ENCODE measurements around the gene TMEM238. TPM values are rescaled to one million over a fixed set of nuclear protein-coding genes. Genes with fewer than 3 reads are reported as not detected.

Gene TMEM238
- not detected for total RNA-seq

GRCh38 chr19:55384131-55384919 lies at the start of gene TMEM238:
TMEM238 (minus strand) TSS chr19:55384292; CDS start chr19:55384259, 33 bp downstream.

DNA sequence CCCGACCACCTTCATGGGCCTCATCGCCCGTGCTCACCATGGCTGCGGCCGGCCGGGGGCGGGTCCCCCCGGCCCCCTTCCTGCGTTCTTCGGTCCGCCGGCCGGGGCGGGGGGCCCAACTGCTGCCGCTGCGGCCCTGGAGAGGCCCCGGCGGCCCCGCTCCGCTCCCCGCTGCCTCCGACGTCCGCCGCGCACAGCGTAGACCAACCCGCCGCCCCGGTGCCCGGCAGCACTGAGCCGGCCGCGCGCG lies 23.4 kb upstream of the TMEM238 start, which contains the start of gene UBE2S:
TSS of gene UBE2S (minus strand) at position 239 of the 250 bp plus-strand sequence. CDS start at position 40, 199 bp downstream.

GRCh38 chr19:55385724-55386492 lies 1.8 kb upstream of the TMEM238 start, which contains the start of gene RPL28:
RPL28 (plus strand) TSS chr19:55385932; CDS start chr19:55386358, 426 bp downstream.

GRCh38 chr19:55376241-55376933 lies 7.7 kb downstream of the TMEM238 start, which contains the start of gene TMEM190:
TMEM190 (plus strand) TSS chr19:55376826; CDS start chr19:55376854, 28 bp downstream.

GRCh38 chr19:55370305-55370988 lies 13.6 kb downstream of the TMEM238 start, which contains the start of gene IL11:
IL11 (minus strand) TSS chr19:55370463; CDS start chr19:55370310, 153 bp downstream.

DNA sequence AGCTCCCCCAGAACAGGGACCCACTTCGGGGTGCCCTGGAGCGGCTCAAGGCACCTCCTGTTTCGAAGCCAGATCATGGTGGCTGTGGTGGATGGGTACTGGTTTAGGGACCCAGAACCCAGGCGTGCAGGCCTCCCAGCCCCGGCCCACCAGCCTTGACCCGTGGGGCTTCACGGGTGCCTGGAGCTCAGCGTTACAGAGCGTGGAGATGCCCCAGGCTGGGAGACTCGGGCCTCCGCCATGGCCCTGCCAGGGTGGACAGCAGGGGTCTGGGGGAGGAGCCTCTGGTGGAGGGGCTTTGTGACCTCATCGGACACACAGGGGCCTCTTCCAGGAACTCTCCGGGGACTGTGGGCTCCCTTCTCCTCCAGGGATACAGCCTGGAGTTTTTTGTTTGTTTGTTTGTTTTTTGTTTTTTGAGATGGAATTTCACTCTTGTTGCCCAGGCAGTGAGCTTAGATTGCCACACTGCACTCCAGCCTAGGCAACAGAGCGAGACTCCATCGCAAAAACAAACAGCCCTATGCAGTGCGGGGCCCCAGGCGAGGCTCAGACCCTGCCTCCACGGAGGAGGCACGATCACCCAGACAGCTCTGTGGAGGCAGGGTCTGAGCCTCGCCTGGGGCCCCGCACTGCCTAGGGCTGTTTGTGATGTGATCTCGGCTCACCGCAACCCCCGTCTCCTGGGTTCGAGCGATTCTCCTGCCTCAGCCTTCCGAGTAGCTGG lies 20.9 kb downstream of the TMEM238 start, which contains the start of gene GARIN5B:
TSS of gene GARIN5B (minus strand) at position 271 of the 727 bp plus-strand sequence. CDS start at position 77, 194 bp downstream.

GRCh38 chr19:55354698-55355212 lies 29.3 kb downstream of the TMEM238 start, which contains the start of gene COX6B2:
COX6B2 (minus strand) TSS chr19:55354719; CDS start chr19:55354521, 198 bp downstream.

DNA sequence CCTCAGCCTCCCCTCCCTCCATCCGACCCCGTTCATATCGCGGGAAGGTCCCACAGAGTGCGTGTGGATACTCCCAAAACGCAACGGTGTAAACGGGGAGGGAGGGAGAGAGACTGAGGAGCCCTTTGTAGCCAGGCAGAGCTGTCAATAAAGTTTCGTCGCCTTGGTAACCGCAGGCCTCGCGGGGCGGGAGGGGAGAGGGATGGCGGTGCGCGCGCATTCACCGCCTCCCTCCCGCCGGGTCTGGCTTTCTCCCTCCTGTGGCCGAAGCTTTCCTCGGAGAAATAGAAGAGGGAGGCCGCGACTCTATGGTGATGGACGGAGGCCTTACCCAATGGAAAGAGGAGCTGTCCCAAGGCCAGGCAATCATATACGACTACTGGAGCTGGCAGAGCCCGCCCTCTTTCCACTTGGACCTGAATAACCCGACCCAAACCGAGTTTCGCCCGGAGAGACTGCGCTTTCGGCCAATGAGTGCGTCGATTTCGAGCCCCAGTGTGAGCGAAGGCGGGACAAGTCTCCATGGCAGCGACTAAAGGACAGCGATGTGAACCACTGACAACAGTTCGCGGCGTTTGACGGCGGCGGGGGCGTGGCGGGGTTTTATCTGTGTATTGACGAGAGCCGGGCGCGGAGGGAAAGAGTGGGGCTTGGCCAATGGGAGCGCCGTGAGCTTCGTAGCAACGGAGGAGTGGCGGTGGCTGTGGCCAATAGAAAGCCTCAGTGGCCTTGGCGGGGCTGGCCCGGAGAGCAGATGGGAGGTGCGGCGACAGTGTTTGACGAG lies 44.8 kb downstream of the TMEM238 start, which contains the start of gene KMT5C:
TSS of gene KMT5C (plus strand) at position 772 of the 784 bp plus-strand sequence. CDS start 2,061 bp downstream, outside the sequence.

Other genes starting within 250 kb of the TMEM238 start
- gene TNNT1, start 235.1 kb downstream of the TMEM238 start, total RNA-seq: 0.94 TPM
- 0.94 TPM for gene TNNI3, start 226.6 kb downstream of the TMEM238 start, total RNA-seq
- 0.94 TPM for gene DNAAF3, start 217.7 kb downstream of the TMEM238 start, total RNA-seq
- gene SYT5, start 204.0 kb downstream of the TMEM238 start, total RNA-seq: 47.9 TPM
- not detected for gene PTPRH, start 174.8 kb downstream of the TMEM238 start, total RNA-seq
- 4.4 TPM for gene TMEM86B, start 155.5 kb downstream of the TMEM238 start, total RNA-seq
- gene PPP6R1, start 125.3 kb downstream of the TMEM238 start, total RNA-seq: 25.0 TPM
- 20.3 TPM for gene HSPBP1, start 104.2 kb downstream of the TMEM238 start, total RNA-seq
- gene BRSK1, start 100.3 kb downstream of the TMEM238 start, total RNA-seq: 82.9 TPM
- not detected for gene TMEM150B, start 59.0 kb downstream of the TMEM238 start, total RNA-seq
- 15.0 TPM for gene KMT5C, start 44.4 kb downstream of the TMEM238 start, total RNA-seq
- gene COX6B2, start 29.6 kb downstream of the TMEM238 start, total RNA-seq: not detected
- gene GARIN5B, start 21.0 kb downstream of the TMEM238 start, total RNA-seq: not detected
- not detected for gene IL11, start 13.8 kb downstream of the TMEM238 start, total RNA-seq
- not detected for gene TMEM190, start 7.5 kb downstream of the TMEM238 start, total RNA-seq
- 157 TPM for gene RPL28, start 1.6 kb upstream of the TMEM238 start, total RNA-seq
- 22.8 TPM for gene UBE2S, start 23.5 kb upstream of the TMEM238 start, total RNA-seq
- gene SHISA7, start 59.0 kb upstream of the TMEM238 start, total RNA-seq: 8.5 TPM
- gene ISOC2, start 77.3 kb upstream of the TMEM238 start, total RNA-seq: 13.1 TPM
- not detected for gene C19orf85, start 80.5 kb upstream of the TMEM238 start, total RNA-seq
- gene ZNF628, start 92.3 kb upstream of the TMEM238 start, total RNA-seq: 1.6 TPM
- 12.5 TPM for gene NAT14, start 100.9 kb upstream of the TMEM238 start, total RNA-seq
- gene SSC5D, start 104.1 kb upstream of the TMEM238 start, total RNA-seq: 0.63 TPM
- gene SBK2, start 152.8 kb upstream of the TMEM238 start, total RNA-seq: not detected
- gene SBK3, start 161.3 kb upstream of the TMEM238 start, total RNA-seq: not detected
- gene ZNF579, start 196.6 kb upstream of the TMEM238 start, total RNA-seq: 2.8 TPM
- gene FIZ1, start 215.2 kb upstream of the TMEM238 start, total RNA-seq: 3.8 TPM
- gene ZNF524, start 216.0 kb upstream of the TMEM238 start, total RNA-seq: 4.7 TPM
- gene ZNF865, start 221.4 kb upstream of the TMEM238 start, total RNA-seq: 3.1 TPM
- 4.7 TPM for gene ZNF784, start 240.3 kb upstream of the TMEM238 start, total RNA-seq

All from parietal lobe (tissue), 1 donor.